NCI-H2107 (cell line): ENCODE results near the gene NR1I3.

ENCODE experiments used
- DNase-seq: peaks from one replicate; lab custom pipeline; 2025; lab: John Stamatoyannopoulos, UW

The NR1I3 gene

GRCh38 chr1:161218301-161219077 is 19.5 kb downstream of the NR1I3 start:
- no peak for DNase-seq

DNA sequence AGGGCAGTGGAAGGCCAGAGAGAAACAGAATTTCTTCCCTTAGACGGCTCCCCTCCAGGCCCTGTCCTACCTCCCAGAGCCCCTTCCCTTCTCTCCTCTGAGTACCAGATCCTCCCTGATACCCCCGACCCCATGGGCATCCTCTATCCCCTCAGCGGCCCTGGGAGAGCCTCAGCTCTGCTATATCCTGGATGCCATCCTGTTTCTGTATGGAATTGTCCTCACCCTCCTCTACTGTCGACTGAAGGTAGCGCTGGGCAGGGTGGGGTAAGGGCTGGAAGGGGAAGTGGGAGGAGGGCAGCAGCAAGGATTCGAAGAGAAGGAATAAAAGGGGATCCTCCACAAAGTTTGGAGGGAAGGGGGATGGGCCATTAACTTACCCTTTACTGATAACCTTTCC is 20.2 kb downstream of the NR1I3 start:
- no peak for DNase-seq

DNA sequence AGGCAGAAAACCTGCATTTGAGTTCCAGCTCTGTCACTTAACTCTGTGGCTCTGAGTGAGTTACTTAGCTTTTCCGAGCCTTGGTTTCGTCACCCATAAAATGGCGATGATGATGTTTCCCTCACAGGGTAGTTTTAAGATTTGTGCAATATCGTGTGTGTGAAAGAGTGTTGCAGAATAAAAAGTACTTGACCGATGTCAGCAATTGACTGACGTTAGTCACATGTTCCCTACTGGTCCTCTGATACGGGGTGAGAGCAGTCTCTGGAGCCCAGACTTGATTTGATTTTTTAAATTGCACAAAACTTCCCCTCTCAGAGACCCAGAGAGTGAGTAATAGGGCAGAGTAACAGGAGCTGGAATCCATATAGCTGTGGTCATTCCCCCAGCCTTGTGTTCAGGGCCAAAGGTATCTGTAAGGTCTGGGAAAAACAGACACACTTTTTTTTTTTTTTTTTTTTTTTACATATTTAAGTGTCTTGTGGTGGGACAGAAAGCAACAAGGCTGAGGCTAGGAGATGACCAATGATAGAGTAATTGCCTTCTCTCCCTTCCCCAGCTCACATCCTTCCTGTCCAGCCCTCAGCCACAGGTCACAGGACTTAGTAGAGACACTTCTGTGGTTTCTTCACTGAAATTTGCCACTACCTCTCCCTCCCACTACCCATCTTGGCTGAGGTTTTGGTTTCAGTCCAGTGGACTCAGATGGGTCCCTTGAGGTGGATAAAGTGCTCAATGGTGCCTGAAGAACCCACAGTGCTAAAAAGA is 20.9 kb downstream of the NR1I3 start:
- no peak for DNase-seq

DNA sequence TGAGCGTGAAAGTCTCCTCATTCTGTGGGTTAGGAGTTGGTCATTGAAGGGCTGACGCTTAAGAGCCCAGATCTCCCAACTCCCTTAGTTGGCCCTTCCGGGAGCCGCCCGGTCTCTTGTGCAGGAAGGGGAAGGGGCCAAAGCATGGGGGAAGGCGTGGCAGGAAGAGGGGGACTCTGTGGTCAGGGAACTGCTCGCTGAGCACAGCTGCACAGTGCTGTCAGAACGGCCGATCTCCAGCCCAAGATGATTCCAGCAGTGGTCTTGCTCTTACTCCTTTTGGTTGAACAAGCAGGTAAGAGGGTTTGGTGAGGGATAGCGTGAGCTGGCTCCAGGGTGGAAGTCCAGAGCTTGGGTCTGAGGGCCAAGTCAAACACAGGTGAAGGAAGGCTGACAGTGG is 22.9 kb downstream of the NR1I3 start, which contains the start of gene FCER1G:
Gene FCER1G (plus strand): TSS at position 220 of the 400 bp plus-strand sequence. CDS start 27 bp downstream, at position 247.
- no peak for DNase-seq

DNA sequence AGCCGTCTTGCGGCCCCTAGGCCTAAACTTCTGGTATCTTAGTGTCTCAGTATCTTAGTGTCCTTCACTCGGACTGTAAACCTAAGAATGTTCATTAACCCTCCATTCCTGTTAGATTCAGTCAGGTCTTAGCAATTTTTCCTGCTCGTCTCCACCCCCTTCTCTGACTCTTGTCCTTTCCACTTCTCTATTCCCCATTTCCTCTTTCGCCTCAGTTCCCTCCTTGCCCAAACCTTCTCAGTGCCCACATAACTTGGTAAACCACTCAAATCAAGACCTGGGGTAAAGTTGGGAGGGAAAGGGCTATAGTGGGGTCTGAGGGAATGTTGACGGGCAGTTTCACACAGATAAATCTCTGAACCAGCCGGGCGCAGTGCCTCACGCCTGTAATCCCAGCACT is 23.6 kb downstream of the NR1I3 start:
- no peak for DNase-seq

GRCh38 chr1:161209790-161210409 is 28.1 kb downstream of the NR1I3 start:
- peak; percentile 82 for DNase-seq

- no peak for DNase-seq
Measured at GRCh38 chr1:161207173-161207572, 30.8 kb downstream of the NR1I3 start.

GRCh38 chr1:161206411-161207140 is 31.4 kb downstream of the NR1I3 start:
- no peak for DNase-seq

DNA sequence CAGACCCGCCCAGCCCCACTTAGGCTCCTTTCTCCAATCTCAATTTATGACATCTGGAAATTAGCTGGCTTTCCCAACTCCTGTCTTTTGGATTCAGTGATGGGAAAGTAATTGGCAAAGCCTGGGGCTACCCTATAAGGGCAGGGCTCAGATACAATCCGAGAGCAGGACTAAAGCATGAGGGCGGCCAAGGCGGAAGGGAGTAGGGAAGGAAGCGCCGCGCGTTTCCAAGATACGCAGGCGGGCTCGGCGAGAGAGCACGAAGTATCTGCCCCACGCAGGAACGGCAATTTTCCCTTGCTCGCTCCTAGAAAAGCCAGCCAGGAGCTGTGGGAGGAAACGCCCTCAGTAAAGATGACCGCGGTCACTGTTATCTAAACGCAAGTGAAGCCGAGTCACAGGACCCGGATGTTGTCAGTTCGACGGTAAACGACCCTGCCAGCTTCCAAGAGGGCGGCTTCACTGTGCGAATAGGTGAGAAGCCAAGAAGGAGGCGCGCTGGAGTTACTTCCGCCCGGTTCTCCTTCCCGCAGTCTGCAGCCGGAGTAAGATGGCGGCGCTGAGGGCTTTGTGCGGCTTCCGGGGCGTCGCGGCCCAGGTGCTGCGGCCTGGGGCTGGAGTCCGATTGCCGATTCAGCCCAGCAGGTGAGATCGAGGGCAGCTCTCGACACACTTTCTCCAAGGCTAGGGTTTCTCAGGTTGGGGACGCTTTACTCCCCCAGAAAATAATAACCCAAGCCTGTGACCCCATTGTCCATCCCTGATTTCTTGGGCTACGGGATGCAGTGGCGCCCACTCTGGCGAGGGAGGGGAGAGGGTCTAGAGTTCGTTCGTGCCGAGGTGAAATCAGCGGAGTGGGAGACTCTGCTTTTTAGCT is 35.9 kb downstream of the NR1I3 start, which contains the start of gene NDUFS2:
Gene NDUFS2 (plus strand): TSS at position 532 of the 877 bp plus-strand sequence. CDS start 19 bp downstream, at position 551.
- DNase-seq: peak; percentile 99

- no peak for DNase-seq
Measured at GRCh38 chr1:161200992-161201835, 36.8 kb downstream of the NR1I3 start.

DNA sequence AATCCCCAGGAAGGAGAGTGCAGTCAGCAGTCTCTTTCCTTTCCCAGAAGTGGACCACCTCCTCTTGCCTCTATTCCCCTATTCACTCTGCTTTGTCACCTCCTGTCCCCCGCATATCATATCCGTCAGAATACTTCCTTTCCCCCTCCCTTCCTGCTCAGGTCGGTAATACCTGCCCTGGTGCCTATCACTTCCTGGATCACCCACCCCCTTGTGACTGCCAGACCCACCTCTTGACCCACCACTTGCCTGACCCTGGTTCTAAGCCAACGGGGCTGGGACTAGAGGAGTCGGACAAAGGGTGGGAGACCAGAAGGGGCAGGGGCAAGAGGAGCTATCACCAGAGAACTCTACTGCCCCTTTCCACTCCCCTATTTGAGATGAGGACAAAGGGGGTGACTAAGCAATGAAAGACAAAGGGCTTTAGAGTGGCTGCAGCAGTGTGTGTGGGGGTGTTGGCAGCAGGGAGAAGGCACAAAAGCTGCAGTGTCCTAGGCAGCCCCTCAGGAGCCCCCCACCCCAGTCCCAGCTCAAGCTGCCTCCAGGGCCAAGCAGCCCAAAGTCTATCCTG is 37.5 kb downstream of the NR1I3 start:
- no peak for DNase-seq

DNA sequence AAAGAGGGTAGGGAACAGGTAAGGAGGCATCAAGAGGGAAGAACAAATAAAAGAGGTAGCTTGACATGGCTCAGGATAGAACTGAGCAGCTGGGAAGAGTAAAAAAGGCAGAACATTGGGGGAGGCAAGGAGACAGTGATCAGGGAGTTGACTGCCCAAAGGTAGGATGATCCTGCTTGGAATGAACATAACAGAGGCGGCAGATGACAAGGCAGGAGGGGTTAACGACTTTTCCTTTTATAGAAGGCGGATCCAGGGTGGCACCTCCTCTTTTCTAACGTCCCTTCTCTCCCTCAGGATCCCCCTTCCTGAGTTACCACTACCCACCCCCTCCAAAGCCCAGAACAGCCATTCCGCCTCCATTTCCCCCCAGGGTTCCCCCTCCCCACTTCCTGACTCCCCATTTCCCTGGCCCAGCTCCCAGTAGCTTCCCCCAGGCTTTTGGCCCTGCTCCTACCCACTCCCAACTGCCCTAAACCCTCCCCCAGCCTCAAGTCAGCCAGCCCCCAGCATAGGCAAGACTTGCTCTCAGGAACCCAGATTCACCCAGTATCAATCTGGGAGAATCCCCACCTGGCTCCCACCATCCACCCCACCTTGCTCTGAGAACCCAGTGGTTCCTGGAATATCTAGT is 38.4 kb downstream of the NR1I3 start:
- no peak for DNase-seq

- no peak for DNase-seq
Measured at GRCh38 chr1:161198897-161199431, 39.0 kb downstream of the NR1I3 start, which contains the start of gene ADAMTS4. ADAMTS4 (minus strand) TSS chr1:161199054; CDS start chr1:161198627, 427 bp downstream.

DNA sequence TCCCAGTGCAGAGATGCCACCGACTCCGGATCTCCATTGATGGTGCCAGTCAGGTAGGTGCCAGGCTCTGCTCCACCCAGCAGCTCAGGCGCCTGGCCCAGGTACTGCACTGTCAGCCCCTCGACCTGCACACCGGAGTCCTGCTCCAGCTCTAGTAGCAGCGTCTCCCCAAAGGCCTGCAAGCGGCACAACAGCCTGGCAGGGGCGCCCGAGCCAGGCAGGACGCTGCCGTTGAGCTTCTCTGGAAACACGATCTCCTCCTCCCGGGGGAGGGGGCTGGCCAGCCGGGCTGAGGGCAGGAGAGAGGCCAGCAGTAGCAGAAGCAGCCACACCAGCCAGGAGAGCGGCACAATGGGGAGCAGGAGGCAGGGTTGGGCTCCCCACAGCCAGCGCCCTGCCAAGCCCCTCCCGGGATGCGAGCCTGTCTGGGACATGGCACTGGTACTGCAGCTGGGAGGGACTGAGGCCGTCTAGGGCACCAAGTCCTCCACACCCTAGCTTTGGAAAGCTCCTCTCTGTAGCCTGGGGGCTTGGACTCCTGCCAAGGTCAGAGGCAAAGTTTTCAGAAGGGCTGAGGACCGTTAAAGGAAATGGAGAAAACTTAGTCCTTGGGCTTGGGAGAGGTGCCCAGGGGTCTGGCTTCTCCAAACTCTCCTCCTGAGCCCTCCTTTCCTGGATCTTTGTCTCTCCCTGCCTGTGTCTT is 39.7 kb downstream of the NR1I3 start:
- DNase-seq: no peak

- DNase-seq: no peak
Measured at GRCh38 chr1:161197560-161198193, 40.3 kb downstream of the NR1I3 start.

GRCh38 chr1:161196521-161197451 is 41.2 kb downstream of the NR1I3 start:
- no peak for DNase-seq
